GM13976 (cell line): Measurements from ENCODE around the gene HPN.
"Not testable (repeated sequence)": the region's sequence is repeated elsewhere in the genome, so short reads cannot be mapped to it uniquely, and the experiment has no call there.

Experiments
- DNase-seq: peaks from one replicate; pipeline ENCODE4 v3.0.0; 2012; ENCODE audit warnings: low spot score
- in situ Hi-C: fragments of 300-500 bp; cut with MboI; formaldehyde crosslinking; loops from one replicate; pipeline ENCODE4 v1.12.0; 2022; ENCODE audit warnings: low sequenced_read_pairs, mixed read lengths, inconsistent platforms; ENCODE audit not compliant: unreplicated experiment
- TF ChIP-seq, protein P1 (sequence below): IDR thresholded peaks from 2 replicates; pipeline ENCODE4 v1.5.1; 2012; ENCODE audit warnings: borderline replicate concordance, mild to moderate bottlenecking; ENCODE audit not compliant: insufficient read depth; ENCODE audit errors: extremely low read depth, missing control alignments, control extremely low read depth

The HPN gene

DNA sequence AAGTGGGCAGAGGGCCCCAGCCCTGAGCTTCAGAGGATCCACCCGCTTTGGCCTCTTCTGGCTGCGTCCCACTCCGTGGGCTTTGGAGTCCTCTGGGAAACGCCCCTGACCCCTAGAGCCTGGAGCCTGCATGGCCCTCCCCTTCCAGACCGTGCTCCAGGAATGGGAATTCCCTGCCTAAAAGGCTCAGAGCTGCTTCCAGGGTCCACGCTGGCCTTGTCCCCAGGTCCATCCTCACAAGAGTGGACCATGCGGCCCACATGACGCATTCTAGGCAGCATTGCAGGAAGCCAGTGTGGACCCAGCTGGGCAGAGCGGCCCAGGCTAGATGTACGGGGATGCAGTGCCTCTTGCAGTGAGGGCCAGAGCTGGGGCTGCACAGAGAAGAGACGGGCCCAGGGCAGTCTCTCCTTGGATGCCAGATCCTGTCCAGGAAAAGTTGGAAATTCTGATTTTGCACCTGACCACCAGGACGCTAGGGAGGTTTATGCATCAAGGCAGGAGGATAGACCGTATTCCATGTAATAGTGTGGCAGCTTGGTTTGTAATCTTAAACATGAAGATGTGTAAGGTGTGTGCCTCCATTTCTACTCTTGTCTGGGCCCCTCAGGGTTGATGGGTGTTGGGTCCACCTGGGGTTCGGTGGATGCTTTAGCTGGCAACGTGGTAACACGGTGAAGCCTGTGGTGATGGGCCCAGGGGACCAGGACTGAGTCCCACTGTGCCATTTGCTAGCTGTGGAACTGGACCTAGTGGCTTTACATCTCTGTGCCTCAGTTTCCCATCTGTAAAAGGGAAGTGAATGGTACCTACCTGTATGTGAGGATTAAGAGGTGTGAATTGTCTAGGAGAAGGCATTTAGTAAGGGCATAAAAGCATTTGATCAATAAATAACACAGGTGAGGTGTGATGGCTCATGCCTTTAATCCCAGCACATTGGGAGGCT lies 59.3 kb downstream of the HPN start:
- no peak for DNase-seq
- in situ Hi-C loops = no loop called here
- TF ChIP-seq, protein P1, sequence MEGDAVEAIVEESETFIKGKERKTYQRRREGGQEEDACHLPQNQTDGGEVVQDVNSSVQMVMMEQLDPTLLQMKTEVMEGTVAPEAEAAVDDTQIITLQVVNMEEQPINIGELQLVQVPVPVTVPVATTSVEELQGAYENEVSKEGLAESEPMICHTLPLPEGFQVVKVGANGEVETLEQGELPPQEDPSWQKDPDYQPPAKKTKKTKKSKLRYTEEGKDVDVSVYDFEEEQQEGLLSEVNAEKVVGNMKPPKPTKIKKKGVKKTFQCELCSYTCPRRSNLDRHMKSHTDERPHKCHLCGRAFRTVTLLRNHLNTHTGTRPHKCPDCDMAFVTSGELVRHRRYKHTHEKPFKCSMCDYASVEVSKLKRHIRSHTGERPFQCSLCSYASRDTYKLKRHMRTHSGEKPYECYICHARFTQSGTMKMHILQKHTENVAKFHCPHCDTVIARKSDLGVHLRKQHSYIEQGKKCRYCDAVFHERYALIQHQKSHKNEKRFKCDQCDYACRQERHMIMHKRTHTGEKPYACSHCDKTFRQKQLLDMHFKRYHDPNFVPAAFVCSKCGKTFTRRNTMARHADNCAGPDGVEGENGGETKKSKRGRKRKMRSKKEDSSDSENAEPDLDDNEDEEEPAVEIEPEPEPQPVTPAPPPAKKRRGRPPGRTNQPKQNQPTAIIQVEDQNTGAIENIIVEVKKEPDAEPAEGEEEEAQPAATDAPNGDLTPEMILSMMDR = no peak

DNA sequence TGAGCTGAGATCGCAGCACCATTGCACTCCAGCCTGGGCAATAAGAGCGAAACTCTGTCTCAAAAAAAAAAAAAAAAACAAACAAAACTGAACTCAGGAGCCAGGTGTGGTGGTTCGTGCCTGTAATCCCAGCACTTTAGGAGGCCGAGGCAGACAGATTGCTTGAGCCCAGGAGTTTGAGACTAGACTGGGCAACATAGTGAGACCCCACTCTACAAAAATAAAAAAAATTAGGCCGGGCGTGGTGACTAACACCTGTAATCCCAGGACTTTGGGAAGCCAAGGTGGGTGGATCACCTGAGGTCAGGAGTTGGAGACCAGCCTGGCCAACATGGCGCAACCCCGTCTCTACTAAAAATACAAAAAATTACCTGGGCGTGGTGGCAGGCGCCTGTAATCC lies 60.4 kb downstream of the HPN start:
- in situ Hi-C loops, DNase-seq: not testable (repeated sequence)

DNA sequence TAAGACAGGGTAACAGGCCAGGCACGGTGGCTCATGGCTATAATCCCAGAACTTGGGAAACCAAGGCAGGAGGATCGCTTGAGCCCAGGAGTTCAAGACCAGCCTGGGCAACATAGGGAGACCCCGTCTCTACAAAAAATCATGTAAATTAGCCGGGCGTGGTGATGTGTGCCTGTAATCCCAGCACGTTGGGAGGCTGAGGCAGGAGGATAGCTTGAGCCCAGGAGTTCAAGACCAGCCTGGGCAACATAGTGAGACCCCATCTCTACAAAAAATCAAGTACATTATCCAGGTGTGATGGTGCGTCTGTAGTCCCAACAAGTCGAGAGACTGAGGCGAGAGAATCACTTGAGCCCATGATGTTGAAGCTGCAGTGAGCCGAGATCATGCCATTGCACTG lies 62.1 kb downstream of the HPN start:
- in situ Hi-C loops, DNase-seq: not testable (repeated sequence)

DNA sequence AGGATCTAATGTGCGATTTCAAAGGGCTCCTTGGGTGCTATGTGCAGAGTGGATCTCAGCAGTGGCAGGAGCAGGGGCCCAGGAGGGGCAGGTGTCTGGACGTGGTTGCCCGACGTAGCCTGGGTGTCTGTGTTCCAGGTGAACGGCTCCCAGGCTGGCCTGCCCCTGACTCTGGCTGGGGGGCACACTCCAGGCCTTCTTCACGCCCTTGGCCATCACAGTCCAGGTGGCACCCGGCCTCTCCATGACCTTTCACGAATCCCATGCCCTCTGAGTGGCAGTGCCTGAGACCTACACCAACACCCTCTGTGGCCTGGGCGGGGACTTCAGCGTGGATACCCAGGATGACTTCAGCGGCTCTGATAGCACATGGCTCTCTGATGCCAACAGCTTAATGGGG lies 62.8 kb downstream of the HPN start:
- TF ChIP-seq, protein P1 = no peak
- no peak for DNase-seq
- in situ Hi-C loops = no loop called here

DNA sequence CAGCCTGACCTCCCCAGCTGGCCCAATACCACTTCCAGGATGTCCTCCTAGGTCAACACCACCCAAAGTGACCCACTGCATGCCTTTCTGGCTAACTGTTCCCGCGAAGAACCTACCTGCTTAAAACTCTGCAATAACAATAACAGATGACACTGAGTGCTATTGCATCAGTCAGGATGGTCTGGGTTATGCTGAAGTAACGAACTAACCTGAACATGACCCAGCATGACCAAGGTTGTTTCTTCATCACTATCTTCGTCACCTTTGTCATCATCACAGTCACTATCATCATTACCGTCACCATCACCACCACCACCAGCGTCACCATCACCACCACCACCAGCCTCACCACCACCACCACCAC lies 63.5 kb downstream of the HPN start:
- in situ Hi-C loops = no loop called here

DNA sequence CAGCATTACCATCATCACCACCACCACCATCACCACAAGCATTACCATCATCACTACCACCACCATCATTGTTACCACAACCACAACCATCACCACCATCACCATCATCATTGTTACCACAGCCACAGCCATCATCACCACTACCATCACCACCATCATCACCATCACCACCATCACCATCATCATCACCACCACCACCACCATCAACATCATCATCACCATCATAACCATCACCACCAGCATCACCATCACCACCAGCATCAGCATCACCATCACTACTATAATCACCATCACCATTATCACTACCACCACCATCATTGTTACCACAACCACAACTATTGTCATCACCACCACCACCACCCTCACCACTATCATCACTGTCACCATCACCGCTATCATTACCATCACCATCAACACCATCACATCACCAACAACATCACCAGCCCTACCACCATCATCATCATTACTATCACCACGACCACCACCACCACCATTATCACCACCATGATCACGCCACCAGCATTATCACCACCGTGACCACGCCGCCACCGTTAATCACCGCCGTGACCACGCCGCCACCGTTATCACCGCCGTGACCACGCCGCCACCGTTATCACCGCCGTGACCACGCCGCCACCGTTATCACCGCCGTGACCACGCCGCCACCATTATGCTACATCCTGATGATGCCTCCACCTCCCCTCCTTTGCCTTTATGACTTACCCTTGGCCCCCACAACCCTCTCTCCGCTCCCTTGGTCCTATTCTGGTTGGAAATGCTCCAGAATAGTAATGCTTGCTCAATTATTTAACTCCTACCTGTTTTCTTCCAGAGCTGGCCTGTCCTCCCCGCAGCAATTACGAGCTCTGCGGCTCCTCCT lies 64.1 kb downstream of the HPN start:
- DNase-seq = no peak
- TF ChIP-seq, protein P1 = no peak
- in situ Hi-C loops = no loop called here

More for the DNA sequence above, 63.5 kb downstream of the HPN start:
- TF ChIP-seq, protein P1 = no peak
- no peak for DNase-seq

DNA sequence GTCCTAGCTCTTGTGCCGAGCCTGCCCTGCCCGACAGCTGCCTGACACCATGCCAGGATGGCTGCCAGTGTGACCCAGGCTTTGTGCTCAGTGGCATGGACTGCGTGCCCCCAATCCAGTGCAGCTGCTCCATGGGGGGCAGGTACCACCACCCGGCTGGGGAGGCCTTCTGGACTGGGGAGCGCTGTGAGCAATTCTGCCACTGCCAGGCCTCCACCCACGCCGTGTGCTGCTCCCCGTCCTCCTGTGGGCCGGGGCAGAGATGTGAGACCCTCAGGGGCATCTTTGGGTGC lies 64.7 kb downstream of the HPN start:
- DNase-seq = no peak
- in situ Hi-C loops = no loop called here
- TF ChIP-seq, protein P1 = no peak
